HL-60 (cell line): ENCODE measurements around the gene TSPYL2.

Experiments
- DNase-seq, 2 experiments: peaks; one replicate each; pipeline ENCODE4 v3.0.0-alpha.2; 2010 to 2020; ENCODE audit warnings: low read depth in 1 of 2, low spot score in 1 of 2
- H3K27ac ChIP-seq: fragments of 250-450 bp; sonication (Bioruptor Pico); replicated peaks from 2 replicates; pipeline ENCODE4 v1.5.1; 2020; ENCODE audit warnings: mild to moderate bottlenecking, moderate library complexity
- H3K27me3 ChIP-seq: fragments of 250-450 bp; sonication (Bioruptor Pico); 2 replicates; pipeline ENCODE4 v1.5.1; 2021; ENCODE audit warnings: mild to moderate bottlenecking, moderate library complexity; ENCODE audit not compliant: insufficient read depth, poor library complexity, severe bottlenecking
- H3K4me3 ChIP-seq: replicated peaks from 2 replicates; pipeline ENCODE4 v1.5.1; 2011; ENCODE audit warnings: mild to moderate bottlenecking, control low read depth, low read length; ENCODE audit not compliant: insufficient read depth
- GABPA ChIP-seq: IDR thresholded peaks from 2 replicates; pipeline ENCODE4 v1.6.1; 2012; ENCODE audit warnings: low read depth
- POLR2AphosphoS5 ChIP-seq: IDR thresholded peaks from 2 replicates; pipeline ENCODE4 v1.6.1; 2012; ENCODE audit warnings: low read depth
- SPI1 ChIP-seq: IDR thresholded peaks from 2 replicates; pipeline ENCODE4 v1.6.1; 2012; ENCODE audit warnings: low read depth, mild to moderate bottlenecking, borderline replicate concordance
- TF ChIP-seq, protein P1 (sequence below): IDR thresholded peaks from one replicate; pipeline ENCODE4 v1.5.1; 2011; ENCODE audit warnings: low read length, control low read depth, inconsistent platforms; ENCODE audit not compliant: insufficient read depth
- TF ChIP-seq, protein P2 (sequence below): IDR thresholded peaks from 2 replicates; pipeline ENCODE4 v1.6.1; 2012; ENCODE audit warnings: low read depth; ENCODE audit not compliant: insufficient replicate concordance

TSPYL2 gene

DNA sequence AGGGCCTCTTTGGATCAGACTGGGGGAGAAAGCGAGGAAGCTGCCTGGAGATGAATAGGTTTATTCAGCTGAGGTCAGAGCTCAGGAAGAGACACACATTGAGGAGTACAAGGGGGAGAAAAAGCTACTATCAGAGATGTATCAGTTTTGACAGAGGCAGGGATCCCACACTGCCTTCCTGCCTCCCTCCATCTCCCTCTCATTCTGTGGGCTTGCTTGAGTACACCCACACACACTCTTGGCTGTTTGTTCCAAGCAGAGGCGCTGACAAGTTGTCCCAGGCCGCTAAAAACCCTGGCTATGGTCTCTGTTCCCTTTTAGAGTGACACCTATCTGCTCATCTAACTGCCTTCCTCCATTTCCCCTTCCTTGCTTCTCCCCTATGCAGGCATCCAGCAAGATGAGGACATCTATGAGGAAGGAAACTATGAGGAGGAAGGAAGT lies 5.2 kb downstream of the TSPYL2 start:
- no peak for DNase-seq
- TF ChIP-seq SPI1 = no peak
- no peak overlapping the region for H3K27ac ChIP-seq
- no peaks in the 10 kb centered on the region for H3K27me3 ChIP-seq
- no peak overlapping the region for H3K4me3 ChIP-seq

DNA sequence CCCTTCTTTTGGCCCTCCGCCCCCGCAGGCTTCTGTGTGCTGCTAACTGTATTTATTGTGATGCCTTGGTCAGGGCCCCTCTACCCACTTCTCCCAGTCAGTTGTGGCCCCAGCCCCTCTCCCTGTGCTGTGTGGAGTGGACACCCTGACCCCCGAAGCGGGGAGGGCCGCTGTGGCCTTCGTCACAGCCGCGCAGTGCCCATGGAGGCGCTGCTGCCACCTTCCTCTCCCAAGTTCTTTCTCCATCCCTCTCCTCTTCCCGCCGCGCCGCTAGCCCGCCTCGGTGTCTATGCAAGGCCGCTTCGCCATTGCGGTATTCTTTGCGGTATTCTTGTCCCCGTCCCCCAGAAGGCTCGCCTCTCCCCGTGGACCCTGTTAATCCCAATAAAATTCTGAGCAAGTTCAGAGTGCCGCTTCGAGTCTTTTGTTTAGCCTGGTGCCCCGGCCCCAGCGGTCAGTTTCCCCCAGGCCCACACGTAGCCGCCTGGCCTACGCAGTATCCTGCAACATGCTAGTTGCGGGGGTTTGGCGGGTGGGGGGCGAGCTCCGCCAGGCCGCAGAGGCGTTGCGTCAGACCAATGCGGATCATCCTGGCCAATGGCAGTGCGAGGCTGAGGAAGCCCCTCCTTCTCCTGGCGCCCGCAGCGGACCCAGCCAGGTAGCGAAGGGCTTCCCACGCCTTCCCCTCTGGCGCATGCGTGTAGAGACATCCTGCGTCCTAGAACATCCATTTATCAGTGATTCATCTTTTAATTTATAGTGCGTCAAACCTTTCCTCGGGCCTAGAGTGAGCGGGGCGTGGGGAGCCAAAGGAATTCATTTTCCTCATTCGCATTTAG lies 6.2 kb downstream of the TSPYL2 start:
- no peak overlapping the region for H3K4me3 ChIP-seq
- H3K27me3 ChIP-seq = no peaks in the 10 kb centered on the region
- no peak overlapping the region for H3K27ac ChIP-seq
- no peak for DNase-seq
- no peak for TF ChIP-seq POLR2AphosphoS5

DNA sequence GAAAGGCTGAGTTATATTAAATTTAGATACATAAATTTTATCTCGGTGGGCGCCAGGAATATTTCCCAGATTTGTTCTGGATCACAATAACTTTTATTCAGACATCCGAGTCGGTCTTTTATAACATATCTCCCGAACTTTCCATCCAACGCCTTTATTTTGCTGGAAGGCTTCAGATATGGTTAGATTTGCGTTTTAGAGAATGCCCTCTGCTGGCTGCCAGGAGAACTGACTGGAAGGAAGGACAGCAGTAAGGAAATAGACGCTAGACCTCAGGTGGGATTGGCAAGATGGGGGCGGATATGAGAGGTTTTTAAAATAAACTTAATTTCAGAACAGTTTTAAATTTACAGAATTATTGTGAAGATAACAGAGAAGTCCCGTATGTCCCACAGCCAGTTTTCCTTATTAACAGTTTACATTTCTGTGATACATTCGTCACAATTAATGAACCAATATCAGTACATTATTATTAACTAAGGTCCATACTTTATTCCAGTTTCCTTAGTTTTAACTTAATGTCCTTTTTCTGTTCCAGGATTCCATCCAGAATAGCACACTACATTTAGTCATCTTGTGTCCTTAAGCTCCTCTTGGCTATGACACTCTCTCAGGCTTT lies 7.2 kb downstream of the TSPYL2 start:
- no peak overlapping the region for H3K4me3 ChIP-seq

DNA sequence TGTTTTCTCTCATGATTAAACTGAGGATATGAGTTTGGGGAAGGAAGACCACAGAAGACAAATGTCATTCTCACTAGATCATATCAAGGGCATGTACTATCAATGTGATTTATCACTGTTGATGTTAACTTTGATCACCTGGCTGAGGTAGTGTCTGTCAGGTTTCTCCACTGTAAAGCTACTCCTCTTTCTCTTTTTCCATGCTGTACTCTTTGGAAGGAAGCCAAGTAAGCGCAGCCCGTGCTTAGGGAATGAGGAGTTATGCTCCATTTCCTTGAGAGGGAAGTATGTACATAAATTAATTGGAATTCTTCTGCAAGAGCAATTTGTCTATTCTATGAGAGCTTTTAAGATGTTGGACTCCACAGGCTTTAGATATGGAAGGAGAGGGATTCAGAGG lies 7.8 kb downstream of the TSPYL2 start:
- no peak overlapping the region for H3K4me3 ChIP-seq
- DNase-seq = no peak
- TF ChIP-seq POLR2AphosphoS5 = no peak
- TF ChIP-seq, protein P1, sequence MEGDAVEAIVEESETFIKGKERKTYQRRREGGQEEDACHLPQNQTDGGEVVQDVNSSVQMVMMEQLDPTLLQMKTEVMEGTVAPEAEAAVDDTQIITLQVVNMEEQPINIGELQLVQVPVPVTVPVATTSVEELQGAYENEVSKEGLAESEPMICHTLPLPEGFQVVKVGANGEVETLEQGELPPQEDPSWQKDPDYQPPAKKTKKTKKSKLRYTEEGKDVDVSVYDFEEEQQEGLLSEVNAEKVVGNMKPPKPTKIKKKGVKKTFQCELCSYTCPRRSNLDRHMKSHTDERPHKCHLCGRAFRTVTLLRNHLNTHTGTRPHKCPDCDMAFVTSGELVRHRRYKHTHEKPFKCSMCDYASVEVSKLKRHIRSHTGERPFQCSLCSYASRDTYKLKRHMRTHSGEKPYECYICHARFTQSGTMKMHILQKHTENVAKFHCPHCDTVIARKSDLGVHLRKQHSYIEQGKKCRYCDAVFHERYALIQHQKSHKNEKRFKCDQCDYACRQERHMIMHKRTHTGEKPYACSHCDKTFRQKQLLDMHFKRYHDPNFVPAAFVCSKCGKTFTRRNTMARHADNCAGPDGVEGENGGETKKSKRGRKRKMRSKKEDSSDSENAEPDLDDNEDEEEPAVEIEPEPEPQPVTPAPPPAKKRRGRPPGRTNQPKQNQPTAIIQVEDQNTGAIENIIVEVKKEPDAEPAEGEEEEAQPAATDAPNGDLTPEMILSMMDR = no peak
- no peak for TF ChIP-seq SPI1
- TF ChIP-seq, protein P2, sequence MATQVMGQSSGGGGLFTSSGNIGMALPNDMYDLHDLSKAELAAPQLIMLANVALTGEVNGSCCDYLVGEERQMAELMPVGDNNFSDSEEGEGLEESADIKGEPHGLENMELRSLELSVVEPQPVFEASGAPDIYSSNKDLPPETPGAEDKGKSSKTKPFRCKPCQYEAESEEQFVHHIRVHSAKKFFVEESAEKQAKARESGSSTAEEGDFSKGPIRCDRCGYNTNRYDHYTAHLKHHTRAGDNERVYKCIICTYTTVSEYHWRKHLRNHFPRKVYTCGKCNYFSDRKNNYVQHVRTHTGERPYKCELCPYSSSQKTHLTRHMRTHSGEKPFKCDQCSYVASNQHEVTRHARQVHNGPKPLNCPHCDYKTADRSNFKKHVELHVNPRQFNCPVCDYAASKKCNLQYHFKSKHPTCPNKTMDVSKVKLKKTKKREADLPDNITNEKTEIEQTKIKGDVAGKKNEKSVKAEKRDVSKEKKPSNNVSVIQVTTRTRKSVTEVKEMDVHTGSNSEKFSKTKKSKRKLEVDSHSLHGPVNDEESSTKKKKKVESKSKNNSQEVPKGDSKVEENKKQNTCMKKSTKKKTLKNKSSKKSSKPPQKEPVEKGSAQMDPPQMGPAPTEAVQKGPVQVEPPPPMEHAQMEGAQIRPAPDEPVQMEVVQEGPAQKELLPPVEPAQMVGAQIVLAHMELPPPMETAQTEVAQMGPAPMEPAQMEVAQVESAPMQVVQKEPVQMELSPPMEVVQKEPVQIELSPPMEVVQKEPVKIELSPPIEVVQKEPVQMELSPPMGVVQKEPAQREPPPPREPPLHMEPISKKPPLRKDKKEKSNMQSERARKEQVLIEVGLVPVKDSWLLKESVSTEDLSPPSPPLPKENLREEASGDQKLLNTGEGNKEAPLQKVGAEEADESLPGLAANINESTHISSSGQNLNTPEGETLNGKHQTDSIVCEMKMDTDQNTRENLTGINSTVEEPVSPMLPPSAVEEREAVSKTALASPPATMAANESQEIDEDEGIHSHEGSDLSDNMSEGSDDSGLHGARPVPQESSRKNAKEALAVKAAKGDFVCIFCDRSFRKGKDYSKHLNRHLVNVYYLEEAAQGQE = no peak
- no peak for TF ChIP-seq GABPA
- H3K27ac ChIP-seq = no peak overlapping the region
- H3K27me3 ChIP-seq = no peaks in the 10 kb centered on the region

More for the DNA sequence above, 7.2 kb downstream of the TSPYL2 start:
- Histone ChIP-seq H3K27me3 (no peaks in the 10 kb centered on the region), H3K27ac (no peak overlapping the region)
- TF ChIP-seq POLR2AphosphoS5 = no peak
- TF ChIP-seq GABPA = no peak
- TF ChIP-seq, protein P1 = peak; percentile 60
- TF ChIP-seq SPI1 = no peak
- TF ChIP-seq, protein P2 = no peak
- peak in 1 of 2 experiments; percentile 42 for DNase-seq
